ENCODE results near the gene HNRNPL.
"Not testable (repeated sequence)": the region's sequence is repeated elsewhere in the genome, so short reads cannot be mapped to it uniquely, and the experiment has no call there.

HNRNPL gene

DNA sequence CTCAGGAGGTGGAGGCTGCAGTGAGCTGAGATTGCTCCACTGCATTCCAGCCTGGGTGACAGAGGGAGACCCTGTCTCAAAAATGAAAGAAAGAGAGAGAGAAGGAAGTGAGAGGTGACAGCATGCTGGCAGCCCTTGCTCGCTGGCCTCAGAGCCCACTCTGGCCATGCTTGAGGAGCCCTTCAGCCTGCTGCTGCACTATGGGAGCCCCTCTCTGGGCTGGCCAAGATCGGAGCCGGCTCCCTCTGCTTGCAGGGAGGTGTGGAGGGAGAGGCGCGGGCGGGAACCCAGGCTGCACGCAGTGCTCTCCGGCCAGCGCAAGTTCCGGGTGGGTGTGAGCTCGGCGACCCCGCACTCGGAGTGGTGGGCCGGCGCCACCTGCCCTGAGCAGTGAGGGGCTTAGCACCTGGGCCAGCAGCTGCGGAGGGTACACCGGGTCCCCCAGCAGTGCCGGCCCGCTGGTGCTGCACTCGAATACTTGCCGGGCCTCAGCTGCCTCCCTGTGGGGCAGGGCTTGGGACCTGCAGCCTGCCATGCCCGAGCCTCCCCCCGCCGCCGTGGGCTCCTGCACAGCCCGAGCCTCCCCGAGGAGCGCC lies 28.5 kb downstream of the HNRNPL start:
- DNase-seq = not testable (repeated sequence)

DNA sequence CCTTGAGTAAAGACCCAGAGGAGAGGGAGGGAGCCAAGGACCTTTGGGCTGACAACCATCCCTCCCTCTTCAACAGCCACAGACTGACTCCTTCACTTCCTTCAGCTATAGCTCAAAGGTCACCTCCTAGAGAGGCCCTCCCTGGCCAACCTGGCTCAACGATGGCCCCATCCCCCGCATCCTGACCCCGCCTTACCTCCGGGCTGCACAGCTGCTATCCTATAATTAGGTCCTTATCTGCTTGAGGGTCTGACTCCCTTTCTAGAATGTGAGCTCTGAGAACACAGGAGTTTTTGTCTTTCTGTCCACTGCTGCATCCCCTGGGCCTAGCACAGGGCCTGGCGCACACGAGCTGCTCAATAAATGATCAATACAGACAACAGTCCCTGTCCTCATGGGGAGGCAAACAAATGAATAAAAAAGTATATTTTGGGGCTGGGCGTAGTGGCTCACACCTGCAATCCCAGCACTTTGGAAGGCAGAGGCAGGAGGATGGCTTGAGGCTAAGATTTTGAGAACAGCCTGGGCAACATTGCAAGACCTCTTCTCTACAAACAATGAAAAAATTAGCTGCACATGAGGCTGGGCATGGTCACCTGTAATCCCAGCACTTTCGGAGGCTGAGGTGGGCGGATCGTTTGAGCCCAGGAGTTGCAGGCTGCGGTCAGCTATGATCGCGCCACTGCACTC lies 30.4 kb downstream of the HNRNPL start:
- DNase-seq = no peak

DNA sequence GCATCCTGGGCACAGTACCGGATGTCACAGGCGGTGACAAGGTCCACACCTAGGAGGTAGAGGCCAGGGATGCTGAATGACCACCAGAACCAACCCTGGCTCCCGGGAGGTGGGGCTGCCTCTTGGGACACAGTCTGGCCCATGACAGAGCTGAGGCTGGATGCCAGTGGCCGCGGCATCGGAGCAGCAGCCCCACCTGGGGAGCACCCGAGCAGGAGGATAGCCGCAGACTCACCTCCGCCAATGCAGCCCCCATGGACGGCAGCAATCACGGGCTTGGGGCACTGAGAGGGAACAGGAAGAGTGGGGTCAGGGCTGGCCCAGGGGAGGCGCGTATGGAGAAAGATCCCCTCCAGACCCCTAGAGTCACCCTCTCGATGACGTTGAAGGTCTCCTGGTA lies 32.7 kb downstream of the HNRNPL start:
- DNase-seq = no peak

DNA sequence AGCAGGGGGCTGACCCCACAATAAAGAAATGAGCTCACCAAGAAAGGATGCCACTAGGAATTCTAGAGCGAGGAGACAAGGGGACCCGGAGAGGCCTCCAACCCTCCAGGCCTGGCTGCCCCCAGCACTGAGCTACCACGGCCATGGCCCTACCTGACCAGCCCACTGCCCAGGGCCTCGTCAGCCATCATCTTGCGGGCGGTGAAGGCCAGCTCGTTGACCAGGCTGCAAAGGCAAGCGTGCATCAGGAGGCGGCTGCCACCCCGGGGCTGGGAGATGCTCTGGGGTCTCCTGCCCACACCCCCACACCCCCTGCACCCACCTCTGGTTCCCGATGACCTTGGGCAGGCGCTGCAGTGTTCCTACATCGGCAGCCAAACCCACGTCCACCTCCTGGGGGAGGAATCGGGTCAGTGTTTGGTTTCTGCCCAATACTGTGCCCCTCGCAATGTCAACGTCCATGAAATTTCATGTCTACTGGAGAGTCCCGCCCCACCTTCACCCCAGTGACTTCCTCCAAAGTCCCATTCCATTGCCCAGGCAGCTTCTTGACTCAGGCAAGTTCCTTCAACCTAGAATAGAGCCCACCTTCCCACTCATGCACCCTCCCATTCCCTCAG lies 33.5 kb downstream of the HNRNPL start:
- no peak for DNase-seq

DNA sequence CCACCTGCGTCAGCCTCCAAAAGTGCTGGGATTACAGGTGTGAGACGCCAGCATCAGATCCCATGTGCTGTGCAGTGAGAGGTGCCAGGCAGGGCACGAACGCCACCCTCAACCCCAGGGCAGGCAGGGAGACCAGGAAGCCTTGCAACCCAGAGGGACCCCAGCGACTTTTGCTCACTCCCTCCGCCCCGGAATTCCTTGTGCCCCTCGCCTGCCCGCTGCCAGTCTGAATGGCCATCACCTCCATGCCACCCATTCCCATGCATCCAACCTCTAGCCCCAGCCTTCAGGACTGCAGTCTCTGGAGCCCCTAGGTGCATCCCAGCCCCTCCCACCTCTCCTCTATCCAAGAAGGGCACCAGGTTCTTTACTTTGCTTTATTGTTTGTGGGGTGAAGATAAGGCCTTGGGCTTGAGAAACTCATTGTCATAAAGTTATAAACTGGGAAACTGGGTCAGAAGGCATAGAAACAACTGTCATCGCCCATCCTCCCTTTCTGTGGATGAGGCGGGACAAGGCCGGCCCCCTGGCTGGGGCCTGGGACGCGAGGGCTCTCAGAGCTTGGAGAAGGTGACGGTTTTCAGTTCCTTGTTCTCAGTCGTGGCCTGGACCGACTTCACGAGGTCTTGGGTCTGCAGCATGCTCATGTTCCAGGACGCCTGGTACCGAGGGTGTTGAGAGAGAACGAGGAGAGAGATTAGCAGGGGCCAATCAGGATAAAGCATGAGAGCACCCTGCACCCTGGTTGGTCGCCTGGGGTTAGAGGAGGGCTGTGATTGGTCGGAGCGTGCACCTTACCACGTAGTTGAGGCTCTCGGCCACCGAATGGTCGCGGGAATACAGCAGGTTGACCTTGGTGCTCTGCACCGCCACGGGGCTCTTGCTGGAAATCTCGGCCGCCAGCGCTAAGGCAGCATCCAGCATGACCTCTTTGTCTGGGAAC lies 34.5 kb downstream of the HNRNPL start:
- DNase-seq = no peak

DNA sequence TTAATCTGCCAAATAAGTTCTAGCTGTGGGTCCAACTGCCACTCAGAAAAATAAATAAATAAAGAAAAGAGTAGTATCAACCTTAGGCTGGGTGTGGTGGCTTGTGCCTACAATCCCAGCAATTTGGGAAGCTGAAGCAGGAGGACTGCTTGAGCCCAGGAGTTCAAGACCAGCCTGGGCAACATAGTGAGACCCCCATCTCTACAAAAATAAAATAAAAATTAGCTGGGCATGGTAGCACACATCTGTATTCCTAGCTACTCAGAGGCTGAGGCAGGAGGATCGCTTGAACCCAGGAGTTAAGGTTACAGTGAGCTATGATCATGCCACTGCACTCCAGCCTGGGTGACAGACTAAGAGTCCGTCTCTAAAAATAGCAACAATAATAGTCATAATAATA lies 35.9 kb downstream of the HNRNPL start:
- DNase-seq = not testable (repeated sequence)

DNA sequence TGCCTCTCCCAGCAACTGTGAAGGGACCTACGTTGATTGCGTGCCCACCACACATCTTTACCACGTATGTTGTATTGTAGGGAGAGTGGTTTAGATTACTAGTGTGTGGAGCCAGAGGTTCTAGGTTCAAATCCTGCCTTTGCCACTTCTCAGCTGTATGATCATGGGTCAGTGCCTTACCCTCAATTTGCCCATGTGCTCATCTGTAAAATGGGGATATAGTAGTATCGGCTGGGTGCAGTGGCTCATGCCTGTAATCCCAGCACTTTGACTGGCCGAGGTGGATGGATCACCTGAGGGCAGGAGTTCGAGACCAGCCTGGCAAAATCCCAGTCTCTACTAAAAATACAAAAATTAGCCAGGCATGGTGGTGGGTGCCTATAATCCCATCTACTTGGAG lies 36.5 kb downstream of the HNRNPL start:
- no peak for DNase-seq

DNA sequence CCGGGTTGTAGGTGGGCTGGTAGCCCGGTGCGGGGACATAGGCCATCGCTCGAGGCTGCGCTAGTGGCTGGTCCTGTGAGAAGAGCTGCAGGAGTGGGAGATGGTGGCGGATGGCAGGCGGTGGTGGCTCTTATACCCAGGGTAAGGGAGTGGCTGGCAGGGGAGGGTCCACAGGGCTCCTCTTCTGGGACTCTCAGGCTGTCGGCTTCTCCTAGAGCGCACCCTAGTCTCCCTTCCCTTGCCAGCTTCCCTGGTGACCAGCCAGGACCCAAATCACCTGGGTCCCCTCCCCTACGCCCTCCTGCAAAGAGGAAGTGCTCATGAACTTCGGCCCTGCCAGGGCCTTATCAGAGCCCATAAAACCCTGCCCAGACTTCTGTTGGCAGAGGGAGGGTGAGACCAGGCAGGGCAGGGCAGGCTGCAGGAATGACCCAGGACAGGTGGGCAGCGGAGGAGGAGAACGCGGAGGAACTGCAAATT lies 36.9 kb downstream of the HNRNPL start, which contains the start of gene LGALS4:
LGALS4 (minus strand) TSS at position 105 of the 480 bp plus-strand sequence; CDS start at position 46, 59 bp downstream.
- no peak for DNase-seq

DNA sequence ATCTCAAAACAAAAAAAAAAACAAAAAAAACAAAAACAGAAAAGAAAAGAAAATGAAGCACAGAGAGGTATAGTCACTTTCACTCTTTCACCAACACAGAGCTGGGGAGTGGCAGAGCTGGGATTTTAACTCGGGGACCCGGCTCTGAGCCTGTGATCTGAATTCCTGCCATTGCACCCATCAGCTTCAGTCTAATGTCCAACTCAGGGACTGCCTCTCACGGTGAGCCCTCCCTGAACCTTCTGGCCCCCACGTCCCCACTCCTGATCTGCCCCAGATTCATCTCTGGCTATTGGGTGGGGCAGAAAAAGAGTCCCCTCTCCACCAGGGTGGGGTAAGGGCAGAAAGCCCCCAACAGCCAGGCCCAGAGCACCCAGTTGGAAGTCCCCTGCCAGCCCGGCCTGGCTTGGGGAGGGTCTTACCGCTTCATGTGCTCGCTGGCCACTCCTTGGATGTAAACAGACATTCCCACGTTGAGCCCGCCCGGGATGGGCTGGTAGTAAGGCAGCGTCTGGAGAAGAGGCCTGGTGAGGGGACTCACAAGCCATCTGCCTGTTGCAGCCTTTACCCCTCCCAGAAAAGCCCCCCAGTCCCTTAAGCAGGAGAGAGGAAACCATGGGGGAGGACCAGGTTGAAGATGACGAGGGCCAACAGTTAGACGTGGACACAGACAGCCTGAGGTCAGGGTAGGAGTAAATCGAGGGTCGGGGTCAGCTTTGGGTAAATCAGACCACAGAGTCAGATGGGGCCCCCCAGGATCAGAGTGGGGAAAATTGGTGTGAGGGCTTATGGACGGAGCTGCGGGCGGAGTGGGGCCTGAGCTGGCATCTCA lies 37.6 kb downstream of the HNRNPL start:
- DNase-seq = no peak

DNA sequence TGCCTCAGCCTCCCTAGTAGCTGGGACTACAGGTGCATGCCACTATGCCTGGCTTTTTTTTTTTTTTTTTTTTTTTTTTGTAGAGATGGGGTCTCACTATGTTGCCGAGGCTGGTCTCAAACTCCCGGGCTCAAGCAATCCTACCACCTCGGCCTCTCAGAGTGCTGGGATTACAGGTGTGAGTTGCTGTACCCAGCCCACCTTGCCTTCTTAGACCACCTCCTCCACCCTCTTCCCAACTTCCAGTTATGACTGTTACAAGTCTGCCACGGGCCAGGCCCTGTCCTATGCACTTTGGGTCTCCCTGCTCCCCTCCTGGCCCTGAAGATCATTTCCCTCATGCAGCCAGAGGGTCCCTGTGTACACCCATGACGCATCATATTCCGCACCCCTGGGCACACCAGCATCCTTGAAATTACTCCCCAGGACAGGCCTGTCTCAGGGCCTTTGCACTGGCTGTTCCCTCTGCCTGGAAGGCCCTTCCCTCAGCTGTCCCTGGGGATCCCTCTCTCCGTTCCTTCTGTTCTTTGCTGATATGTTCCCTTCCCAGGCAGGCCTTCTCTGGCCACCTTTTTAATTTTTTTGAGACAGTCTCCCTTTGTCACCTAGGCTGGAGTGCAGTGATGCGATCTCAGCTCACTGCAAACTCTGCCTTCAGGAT lies 40.1 kb downstream of the HNRNPL start:
- no peak for DNase-seq

DNA sequence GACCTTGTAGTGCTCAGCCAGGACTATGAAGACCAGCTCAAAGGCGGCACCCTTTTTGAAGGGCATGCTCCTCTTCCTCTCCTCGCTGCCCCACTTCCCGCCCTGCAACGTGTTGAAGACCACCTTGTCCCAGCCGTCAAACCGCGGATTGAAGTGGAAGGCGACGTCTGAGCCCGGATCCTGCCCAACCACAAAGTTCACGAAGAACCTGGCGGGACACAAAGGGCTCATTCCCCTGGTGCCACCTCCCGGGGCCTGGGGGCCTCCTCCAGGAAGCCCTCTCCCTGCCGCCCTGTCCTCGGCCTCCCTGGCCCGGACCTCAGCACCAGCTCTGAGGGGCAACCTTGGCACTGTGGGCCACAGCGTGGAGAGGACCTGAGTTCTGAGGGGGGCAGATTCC lies 41.0 kb downstream of the HNRNPL start:
- DNase-seq = no peak

DNA sequence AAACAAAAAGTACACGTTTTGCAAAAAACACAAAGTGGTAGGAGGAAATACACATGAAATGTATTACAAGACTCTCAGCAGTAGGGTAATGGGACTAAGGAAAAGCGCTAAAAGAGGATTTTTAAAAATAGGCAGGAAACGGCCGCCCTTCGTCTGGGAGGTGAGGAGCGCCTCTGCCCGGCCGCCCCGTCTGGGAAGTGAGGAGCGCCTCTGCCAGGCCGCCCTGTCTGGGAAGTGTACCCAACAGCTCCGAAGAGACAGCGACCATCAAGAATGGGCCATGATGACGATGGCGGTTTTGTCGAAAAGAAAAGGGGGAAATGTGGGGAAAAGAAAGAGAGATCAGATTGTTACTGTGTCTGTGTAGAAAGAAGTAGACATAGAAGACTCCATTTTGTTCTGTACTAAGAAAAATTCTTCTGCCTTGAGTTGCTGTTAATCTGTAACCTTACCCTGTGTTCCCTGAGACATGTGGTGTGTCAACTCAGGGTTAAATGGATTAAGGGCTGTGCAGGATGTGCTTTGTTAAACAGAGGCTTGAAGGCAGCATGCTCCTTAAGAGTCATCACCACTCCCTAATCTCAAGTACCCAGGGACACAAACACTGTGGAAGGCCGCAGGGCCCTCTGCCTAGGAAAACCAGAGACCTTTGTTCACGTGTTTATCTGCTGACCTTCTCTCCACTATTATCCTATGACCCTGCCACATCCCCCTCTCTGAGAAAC lies 42.2 kb downstream of the HNRNPL start:
- not testable (repeated sequence) for DNase-seq

DNA sequence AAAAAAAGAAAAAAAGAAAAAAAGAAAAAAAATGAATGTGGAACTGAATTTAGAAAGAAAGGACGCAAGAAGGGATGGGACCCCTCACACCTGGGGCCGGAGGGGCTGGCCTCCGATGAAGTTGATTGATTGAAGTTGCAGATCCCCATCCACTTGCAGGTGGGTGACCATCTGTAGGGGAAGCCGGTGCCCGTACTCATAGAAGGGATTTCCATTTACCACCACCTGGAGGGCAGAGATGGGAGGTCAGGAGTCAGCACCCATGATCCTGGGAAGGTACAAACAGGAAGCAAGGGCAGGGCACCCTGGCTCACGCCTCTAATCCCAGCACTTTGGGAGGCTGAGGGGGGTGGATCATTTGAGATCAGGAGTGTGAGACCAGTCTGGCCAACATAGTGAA lies 43.4 kb downstream of the HNRNPL start:
- no peak for DNase-seq

DNA sequence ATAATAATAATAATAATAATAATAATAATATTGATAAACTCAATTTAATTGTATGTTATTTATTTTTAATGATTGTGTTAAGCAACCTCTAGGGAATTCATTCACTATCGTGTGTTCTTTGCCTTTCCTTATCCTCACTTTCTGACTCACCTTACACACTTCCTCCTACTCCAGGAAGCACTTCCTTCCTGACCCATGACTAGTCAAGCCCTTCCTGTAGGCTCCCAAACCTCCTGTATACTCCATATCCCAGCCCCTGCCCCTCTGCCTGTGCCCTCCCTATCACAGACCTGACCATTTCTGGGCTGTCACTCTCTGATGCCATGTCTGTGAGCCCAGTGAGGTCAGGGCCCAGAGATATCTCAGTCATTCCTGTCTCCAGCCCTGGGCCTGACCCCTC lies 44.6 kb downstream of the HNRNPL start:
- no peak for DNase-seq

DNA sequence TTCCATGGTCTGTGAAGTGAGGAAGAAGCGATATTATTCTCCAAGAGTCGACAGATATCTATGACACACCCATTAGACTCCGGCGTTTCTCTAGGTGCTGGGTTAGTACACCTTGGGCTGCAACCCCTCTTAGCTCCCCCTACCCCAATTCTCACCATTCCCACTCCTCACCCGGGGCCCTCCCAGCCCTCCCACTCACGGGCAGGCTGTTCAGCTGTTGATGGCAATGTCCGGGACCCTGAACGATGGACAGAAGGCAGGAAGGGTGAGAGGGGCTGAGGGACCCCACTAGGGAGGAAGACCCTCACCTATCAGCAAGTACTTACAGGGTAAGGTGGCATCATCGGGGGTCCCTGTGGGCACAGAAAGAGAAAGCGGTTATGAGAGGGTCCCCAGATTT lies 46.2 kb downstream of the HNRNPL start:
- DNase-seq = no peak

DNA sequence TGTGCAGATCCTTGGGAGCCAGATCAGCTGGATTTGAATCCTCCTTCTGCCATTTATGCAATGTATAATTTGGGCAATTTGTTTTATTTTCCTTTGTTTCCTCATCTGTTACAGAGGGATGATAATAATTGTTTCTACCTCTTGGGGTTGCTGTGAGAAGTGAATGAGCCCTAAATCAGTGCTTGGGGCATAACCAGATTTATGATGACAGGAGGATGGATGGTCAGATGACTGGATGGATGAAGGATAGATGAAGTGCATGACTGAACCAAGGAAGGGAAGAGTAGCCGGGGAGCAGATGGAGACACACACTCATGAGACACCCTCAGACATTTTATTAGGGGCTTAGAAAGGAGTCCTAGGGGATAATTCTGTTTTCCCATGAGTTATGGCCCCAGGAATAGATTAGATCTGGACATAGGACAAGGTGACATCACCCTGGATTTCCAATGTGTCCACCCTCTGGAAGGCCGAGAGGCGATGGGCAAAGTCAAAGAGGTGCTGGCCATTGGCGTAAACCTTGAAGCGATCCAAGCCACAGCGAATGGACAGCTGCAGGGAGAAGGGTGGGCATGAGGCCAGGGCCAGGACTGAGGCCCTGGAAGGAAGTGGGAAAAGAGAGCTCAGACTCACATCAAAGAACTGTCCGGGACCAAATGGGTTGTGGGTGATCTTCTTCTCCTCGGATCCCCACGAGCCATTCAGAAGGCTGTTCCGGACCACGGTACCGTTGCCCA lies 48.3 kb downstream of the HNRNPL start:
- no peak for DNase-seq

DNA sequence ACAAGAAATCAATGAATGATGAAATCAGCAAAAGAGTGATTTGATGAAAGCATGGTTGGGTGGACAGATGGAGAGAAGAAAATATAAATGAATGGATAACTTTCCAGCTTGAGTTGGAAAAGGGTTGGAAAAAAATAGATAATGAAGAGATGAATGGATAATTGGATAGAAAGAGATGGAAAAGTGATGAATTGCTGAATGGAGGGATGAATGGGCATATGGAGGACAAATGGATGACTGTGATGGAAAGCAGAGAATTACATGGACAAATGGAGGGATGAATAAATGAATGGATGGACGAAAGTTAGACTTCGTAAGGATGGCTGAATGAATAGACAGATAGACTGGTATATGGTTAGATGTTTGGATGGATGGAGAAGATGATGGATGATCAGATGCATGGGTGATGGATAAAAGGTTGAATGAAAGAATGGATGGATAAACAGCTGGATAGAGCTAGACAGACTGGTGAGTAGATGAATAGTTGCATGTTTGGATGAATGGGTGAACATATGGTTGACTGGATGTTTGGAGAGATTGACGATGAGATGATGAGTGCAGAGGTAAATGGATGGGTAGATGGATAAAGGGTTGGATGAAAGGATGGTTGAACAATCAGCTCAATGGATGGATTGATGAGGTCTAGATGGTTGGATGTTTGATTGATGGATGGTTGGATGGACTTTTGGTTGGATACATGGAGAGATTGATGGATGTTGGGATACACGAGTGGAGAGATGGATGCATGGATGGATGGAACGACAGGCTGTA lies 49.0 kb downstream of the HNRNPL start:
- DNase-seq = no peak

DNA sequence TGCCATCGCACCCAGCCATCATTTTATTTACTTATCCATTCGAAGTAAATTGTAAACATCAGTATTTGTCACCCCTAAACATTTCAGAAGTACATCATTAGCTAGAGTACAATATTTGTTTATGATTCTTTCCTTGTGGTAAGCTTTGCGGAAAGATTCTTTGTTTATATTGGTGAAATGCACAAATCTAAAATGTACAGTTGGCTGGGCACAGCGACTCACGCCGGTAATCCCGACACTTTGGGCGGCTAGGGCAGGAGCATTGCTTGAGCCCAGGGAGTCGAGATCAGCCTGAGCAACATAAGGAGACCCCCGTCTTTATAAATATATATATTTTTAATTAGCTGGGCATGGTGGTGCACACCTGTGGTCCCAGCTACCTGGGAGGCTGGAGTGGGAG lies 50.7 kb downstream of the HNRNPL start:
- no peak for DNase-seq

DNA sequence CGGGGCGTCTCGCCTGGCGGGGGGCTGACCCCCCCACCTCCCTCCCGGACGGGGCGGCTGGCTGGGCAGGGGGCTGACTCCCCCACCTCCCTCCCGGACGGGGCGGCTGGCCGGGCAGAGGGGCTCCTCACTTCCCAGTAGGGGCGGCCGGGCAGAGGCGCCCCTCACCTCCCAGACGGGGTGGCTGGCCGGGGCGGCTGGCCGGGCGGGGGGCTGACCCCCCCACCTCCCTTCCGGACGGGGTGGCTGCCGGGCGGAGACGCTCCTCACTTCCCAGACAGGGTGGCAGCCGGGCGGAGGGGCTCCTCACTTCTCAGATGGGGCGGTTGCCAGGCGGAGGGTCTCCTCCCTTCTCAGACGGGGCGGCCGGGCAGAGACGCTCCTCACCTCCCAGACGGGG lies 52.0 kb downstream of the HNRNPL start:
- DNase-seq = not testable (repeated sequence)

Data from stimulated activated CD4-positive, alpha-beta T cell treated with anti-CD3 and anti-CD28 coated beads, Interleukin-2, amount 100 ng/mL, for 24 hours (primary cell).